HepG2 (cell line): ENCODE data around the gene HNRNPM. TPM values are rescaled to one million over a fixed set of nuclear protein-coding genes. Genes with fewer than 3 reads are reported as not detected.

Experiments
- AGO2 ChIP-seq: fragments of 200-400 bp; formaldehyde crosslinking; optimal IDR thresholded peaks from 2 replicates; pipeline ENCODE3; 2017; ENCODE audit warnings: mild to moderate bottlenecking, low read depth, low read length, moderate library complexity
- HNRNPH1 ChIP-seq: fragments of 200-400 bp; formaldehyde crosslinking; optimal IDR thresholded peaks from 2 replicates; pipeline ENCODE3; 2017; ENCODE audit warnings: mild to moderate bottlenecking, low read depth, low read length
- POLR2AphosphoS5 ChIP-seq: IDR thresholded peaks from 2 replicates; pipeline ENCODE4 v1.6.1; 2012; ENCODE audit warnings: low read depth, low read length
- RXRA ChIP-seq: sonication (generic); formaldehyde crosslinking; IDR thresholded peaks from 2 replicates; pipeline ENCODE4 v1.5.1; 2020; ENCODE audit warnings: missing genetic modification reagents
- SAFB2 ChIP-seq: sonication (generic); formaldehyde crosslinking; IDR thresholded peaks from 2 replicates; pipeline ENCODE4 v1.5.1; 2020; ENCODE audit warnings: missing genetic modification reagents, low read depth, mild to moderate bottlenecking, borderline replicate concordance
- SIX4 ChIP-seq: sonication (generic); formaldehyde crosslinking; IDR thresholded peaks from 2 replicates; pipeline ENCODE4 v1.4.0; 2020; ENCODE audit warnings: missing genetic modification reagents
- SMARCE1 ChIP-seq: fragments of 450-650 bp; IDR thresholded peaks from 2 replicates; pipeline ENCODE4 v1.6.1; 2017; ENCODE audit warnings: borderline replicate concordance
- SNAPC2 ChIP-seq: sonication (generic); formaldehyde crosslinking; IDR thresholded peaks from 2 replicates; pipeline ENCODE4 v1.8.1; 2022; ENCODE audit warnings: mild to moderate bottlenecking, missing genetic modification reagents
- SRY ChIP-seq: sonication (generic); formaldehyde crosslinking; IDR thresholded peaks from 2 replicates; pipeline ENCODE4 v1.8.0; 2022; ENCODE audit warnings: mild to moderate bottlenecking, missing genetic modification reagents
- ZNF569 ChIP-seq: sonication (generic); formaldehyde crosslinking; IDR thresholded peaks from 2 replicates; pipeline ENCODE4 v1.5.0; 2020; ENCODE audit warnings: mild to moderate bottlenecking, missing genetic modification reagents, moderate library complexity, borderline replicate concordance
- ZNF678 ChIP-seq: sonication (generic); formaldehyde crosslinking; IDR thresholded peaks from 2 replicates; pipeline ENCODE4 v1.4.0; 2020; ENCODE audit warnings: mild to moderate bottlenecking, missing genetic modification reagents
- ZNF773 ChIP-seq: sonication (generic); formaldehyde crosslinking; IDR thresholded peaks from 2 replicates; pipeline ENCODE4 v1.4.0; 2020; ENCODE audit warnings: missing genetic modification reagents, borderline replicate concordance
- ZNF792 ChIP-seq: IDR thresholded peaks from 2 replicates; pipeline ENCODE4 v1.6.1; 2016
- polyA plus RNA-seq, 8 experiments: library from polyadenylated mRNA; depleted of rRNA in 3 of 8; stranded (reverse) in 7 of 8; unstranded in 1 of 8; fragments of >200 nt; fragmentation: Illumina TruSeq in 4 of 8; extraction: Trizol in 4 of 8; gene quantifications; 2 replicates each; pipeline versions ENCODE4 v1.2.1 to v1.2.3, GENCODE V29; 2011 to 2016; ENCODE audit warnings: low read depth in 4 of 8, missing spikeins in 1 of 8, mixed read lengths in 1 of 8; ENCODE audit not compliant: insufficient read depth in 1 of 8
- total RNA-seq, 5 experiments: library from RNA; depleted of rRNA; stranded (reverse); fragments of >200 nt; fragmentation: Illumina TruSeq; extraction: Trizol; gene quantifications; 2 replicates each; pipeline ENCODE4 v1.2.3, GENCODE V29; 2016; ENCODE audit warnings: low read depth in 1 of 5
- TF ChIP-seq, protein P1 (sequence below): sonication (generic); formaldehyde crosslinking; IDR thresholded peaks from 2 replicates; pipeline ENCODE4 v1.5.0; 2020; ENCODE audit warnings: mild to moderate bottlenecking, missing genetic modification reagents
- TF ChIP-seq, protein P2 (sequence below): sonication (generic); formaldehyde crosslinking; IDR thresholded peaks from 2 replicates; pipeline ENCODE4 v1.5.0; 2020; ENCODE audit warnings: missing genetic modification reagents
- TF ChIP-seq, protein P3 (sequence below): sonication (generic); formaldehyde crosslinking; IDR thresholded peaks from 2 replicates; pipeline ENCODE4 v1.4.0; 2020; ENCODE audit warnings: missing genetic modification reagents, borderline replicate concordance
- TF ChIP-seq, protein P4 (sequence below): sonication (generic); formaldehyde crosslinking; IDR thresholded peaks from 2 replicates; pipeline ENCODE4 v1.4.0; 2020; ENCODE audit warnings: missing genetic modification reagents
- TF ChIP-seq, protein P5 (sequence below): sonication (generic); formaldehyde crosslinking; IDR thresholded peaks from 2 replicates; pipeline ENCODE4 v1.4.0; 2020; ENCODE audit warnings: missing genetic modification reagents, low read depth, mild to moderate bottlenecking, borderline replicate concordance
- TF ChIP-seq, protein P6 (sequence below): sonication (generic); formaldehyde crosslinking; IDR thresholded peaks from 2 replicates; pipeline ENCODE4 v1.8.1; 2023; ENCODE audit warnings: mild to moderate bottlenecking, missing genetic modification reagents, borderline replicate concordance

The HNRNPM gene
- total and polyA plus RNA-seq, 2 of the 13 experiments (the other 11 are each of a cell fraction or from before 2014, with no cell fraction given) = 56.7 to 102 TPM

DNA sequence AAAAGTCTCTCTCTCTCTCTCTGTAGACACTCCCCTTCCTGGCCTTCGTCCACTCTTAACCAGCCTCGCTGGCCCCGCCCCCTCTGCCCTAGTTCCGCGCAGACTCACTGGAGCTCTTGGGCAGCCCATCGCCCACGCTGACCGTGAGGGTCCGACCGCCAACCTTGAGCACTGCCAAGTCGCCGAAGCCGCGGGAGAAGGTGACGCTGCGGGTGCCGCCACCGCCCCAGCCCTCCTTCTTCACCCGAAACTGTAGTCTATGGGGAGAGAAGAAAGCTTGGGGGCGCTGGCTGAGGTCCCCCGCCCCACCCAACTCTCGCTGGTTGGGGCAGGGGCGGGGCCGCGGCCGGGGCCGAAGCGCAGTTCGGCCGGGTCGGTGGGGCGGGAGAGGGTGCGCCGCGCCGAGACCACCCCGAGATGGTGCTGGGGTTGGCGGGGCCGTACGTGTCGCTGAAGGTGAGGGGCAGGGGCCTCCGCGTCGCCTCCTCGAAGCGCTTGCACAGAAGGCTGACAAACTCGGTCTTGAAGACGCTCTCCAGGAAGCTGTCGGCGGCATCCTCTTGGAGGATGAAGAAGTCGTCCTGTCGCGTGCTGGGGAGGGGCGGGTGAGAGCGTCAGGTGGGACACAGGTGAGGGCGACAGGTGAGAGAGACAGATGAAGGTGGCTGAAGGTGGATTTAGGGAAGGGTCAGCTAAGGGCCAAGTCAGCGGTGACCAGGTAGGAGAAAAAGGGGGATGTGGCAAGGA, 81.7 kb downstream of the HNRNPM start (continued):
- TF ChIP-seq, protein P1, sequence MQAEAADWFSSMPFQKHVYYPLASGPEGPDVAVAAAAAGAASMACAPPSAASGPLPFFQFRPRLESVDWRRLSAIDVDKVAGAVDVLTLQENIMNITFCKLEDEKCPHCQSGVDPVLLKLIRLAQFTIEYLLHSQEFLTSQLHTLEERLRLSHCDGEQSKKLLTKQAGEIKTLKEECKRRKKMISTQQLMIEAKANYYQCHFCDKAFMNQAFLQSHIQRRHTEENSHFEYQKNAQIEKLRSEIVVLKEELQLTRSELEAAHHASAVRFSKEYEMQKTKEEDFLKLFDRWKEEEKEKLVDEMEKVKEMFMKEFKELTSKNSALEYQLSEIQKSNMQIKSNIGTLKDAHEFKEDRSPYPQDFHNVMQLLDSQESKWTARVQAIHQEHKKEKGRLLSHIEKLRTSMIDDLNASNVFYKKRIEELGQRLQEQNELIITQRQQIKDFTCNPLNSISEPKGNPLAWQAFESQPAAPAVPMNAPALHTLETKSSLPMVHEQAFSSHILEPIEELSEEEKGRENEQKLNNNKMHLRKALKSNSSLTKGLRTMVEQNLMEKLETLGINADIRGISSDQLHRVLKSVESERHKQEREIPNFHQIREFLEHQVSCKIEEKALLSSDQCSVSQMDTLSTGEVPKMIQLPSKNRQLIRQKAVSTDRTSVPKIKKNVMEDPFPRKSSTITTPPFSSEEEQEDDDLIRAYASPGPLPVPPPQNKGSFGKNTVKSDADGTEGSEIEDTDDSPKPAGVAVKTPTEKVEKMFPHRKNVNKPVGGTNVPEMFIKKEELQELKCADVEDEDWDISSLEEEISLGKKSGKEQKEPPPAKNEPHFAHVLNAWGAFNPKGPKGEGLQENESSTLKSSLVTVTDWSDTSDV (CRISPR knock-in tag) = no peak
- TF ChIP-seq SAFB2 = 0 out of 2 replicates have a peak, but pooled peaks have one; percentile 41
- TF ChIP-seq ZNF678 = no peak
- TF ChIP-seq, protein P2, sequence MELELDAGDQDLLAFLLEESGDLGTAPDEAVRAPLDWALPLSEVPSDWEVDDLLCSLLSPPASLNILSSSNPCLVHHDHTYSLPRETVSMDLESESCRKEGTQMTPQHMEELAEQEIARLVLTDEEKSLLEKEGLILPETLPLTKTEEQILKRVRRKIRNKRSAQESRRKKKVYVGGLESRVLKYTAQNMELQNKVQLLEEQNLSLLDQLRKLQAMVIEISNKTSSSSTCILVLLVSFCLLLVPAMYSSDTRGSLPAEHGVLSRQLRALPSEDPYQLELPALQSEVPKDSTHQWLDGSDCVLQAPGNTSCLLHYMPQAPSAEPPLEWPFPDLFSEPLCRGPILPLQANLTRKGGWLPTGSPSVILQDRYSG (CRISPR knock-in tag) = no peak
- TF ChIP-seq POLR2AphosphoS5 = peak; percentile 83
- TF ChIP-seq SRY (CRISPR knock-in tag) = no peak; the same call in 1 of the 2 replicates
- TF ChIP-seq ZNF569 (CRISPR knock-in tag) = no peak
- TF ChIP-seq, protein P3, sequence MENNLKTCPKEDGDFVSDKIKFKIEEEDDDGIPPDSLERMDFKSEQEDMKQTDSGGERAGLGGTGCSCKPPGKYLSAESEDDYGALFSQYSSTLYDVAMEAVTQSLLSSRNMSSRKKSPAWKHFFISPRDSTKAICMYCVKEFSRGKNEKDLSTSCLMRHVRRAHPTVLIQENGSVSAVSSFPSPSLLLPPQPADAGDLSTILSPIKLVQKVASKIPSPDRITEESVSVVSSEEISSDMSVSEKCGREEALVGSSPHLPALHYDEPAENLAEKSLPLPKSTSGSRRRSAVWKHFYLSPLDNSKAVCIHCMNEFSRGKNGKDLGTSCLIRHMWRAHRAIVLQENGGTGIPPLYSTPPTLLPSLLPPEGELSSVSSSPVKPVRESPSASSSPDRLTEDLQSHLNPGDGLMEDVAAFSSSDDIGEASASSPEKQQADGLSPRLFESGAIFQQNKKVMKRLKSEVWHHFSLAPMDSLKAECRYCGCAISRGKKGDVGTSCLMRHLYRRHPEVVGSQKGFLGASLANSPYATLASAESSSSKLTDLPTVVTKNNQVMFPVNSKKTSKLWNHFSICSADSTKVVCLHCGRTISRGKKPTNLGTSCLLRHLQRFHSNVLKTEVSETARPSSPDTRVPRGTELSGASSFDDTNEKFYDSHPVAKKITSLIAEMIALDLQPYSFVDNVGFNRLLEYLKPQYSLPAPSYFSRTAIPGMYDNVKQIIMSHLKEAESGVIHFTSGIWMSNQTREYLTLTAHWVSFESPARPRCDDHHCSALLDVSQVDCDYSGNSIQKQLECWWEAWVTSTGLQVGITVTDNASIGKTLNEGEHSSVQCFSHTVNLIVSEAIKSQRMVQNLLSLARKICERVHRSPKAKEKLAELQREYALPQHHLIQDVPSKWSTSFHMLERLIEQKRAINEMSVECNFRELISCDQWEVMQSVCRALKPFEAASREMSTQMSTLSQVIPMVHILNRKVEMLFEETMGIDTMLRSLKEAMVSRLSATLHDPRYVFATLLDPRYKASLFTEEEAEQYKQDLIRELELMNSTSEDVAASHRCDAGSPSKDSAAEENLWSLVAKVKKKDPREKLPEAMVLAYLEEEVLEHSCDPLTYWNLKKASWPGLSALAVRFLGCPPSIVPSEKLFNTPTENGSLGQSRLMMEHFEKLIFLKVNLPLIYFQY (CRISPR knock-in tag) = no peak
- TF ChIP-seq SNAPC2 (CRISPR knock-in tag) = no peak
- no peak for TF ChIP-seq SMARCE1
- TF ChIP-seq, protein P4, sequence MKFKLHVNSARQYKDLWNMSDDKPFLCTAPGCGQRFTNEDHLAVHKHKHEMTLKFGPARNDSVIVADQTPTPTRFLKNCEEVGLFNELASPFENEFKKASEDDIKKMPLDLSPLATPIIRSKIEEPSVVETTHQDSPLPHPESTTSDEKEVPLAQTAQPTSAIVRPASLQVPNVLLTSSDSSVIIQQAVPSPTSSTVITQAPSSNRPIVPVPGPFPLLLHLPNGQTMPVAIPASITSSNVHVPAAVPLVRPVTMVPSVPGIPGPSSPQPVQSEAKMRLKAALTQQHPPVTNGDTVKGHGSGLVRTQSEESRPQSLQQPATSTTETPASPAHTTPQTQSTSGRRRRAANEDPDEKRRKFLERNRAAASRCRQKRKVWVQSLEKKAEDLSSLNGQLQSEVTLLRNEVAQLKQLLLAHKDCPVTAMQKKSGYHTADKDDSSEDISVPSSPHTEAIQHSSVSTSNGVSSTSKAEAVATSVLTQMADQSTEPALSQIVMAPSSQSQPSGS (CRISPR knock-in tag) = no peak
- TF ChIP-seq, protein P5, sequence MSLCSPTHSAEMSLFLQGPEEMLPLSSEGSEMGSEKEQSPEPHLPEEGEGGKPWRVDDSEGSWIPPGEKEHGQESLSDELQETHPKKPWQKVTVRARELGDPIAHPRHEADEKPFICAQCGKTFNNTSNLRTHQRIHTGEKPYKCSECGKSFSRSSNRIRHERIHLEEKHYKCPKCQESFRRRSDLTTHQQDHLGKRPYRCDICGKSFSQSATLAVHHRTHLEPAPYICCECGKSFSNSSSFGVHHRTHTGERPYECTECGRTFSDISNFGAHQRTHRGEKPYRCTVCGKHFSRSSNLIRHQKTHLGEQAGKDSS (CRISPR knock-in tag) = no peak
- TF ChIP-seq RXRA (CRISPR knock-in tag) = no peak
- TF ChIP-seq AGO2 = no peak
- no peak for TF ChIP-seq ZNF773 (CRISPR knock-in tag)
- TF ChIP-seq SIX4 = no peak
- TF ChIP-seq, protein P6, sequence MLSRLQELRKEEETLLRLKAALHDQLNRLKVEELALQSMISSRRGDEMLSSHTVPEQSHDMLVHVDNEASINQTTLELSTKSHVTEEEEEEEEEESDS (CRISPR knock-in tag) = no peak
- TF ChIP-seq HNRNPH1 = no peak
- TF ChIP-seq ZNF792 (CRISPR knock-in tag) = no peak
